Thoracic aorta (tissue), 2 donors: Measurements from ENCODE around the gene WASF3. TPM values are rescaled to one million over a fixed set of nuclear protein-coding genes. Genes with fewer than 3 reads are reported as not detected.
A peak's percentile ranks its signal among the peaks of the same experiment; 100 is the strongest.

Experiments used
- ATAC-seq: fragments of 150-250 bp; one replicate; pipeline ENCODE4 v1.8.0; 2017; ENCODE audit warnings: low read depth; ENCODE audit not compliant: insufficient number of reproducible peaks, low FRiP score
- DNase-seq: peaks from one replicate; pipeline ENCODE4 v3.0.0-alpha.2; 2020; ENCODE audit warnings: low spot score
- H3K27ac ChIP-seq, 2 donors: fragments of 200-600 bp; sonication (generic); 1 replicate in 1 of 2; 2 replicates in 1 of 2; pipeline ENCODE4 v1.5.1; 2016; ENCODE audit warnings: mild to moderate bottlenecking in 2 of 2, moderate library complexity in 2 of 2
- H3K27me3 ChIP-seq: fragments of 200-600 bp; sonication (generic); replicated peaks from 2 replicates; pipeline ENCODE4 v1.6.0; 2016; ENCODE audit warnings: mild to moderate bottlenecking; ENCODE audit not compliant: insufficient read depth
- H3K36me3 ChIP-seq: fragments of 200-600 bp; sonication (generic); one replicate; pipeline ENCODE4 v1.5.1; 2016
- H3K4me1 ChIP-seq, 2 donors: fragments of 200-600 bp; sonication (generic); 1 replicate in 1 of 2; 2 replicates in 1 of 2; pipeline versions ENCODE4 v1.5.1 to v1.6.0; 2016; ENCODE audit warnings: low read depth in 2 of 2, mild to moderate bottlenecking in 1 of 2; ENCODE audit not compliant: control insufficient read depth in 1 of 2
- H3K4me3 ChIP-seq: fragments of 200-600 bp; sonication (generic); 2 replicates; pipeline ENCODE4 v1.5.1; 2016; ENCODE audit warnings: mild to moderate bottlenecking
- H3K9me3 ChIP-seq: fragments of 200-600 bp; sonication (generic); 2 replicates; pipeline ENCODE4 v1.5.1; 2016
- CTCF ChIP-seq: fragments of 200-600 bp; sonication (generic); IDR thresholded peaks from one replicate; pipeline ENCODE4 v1.5.1; 2019; ENCODE audit warnings: antibody characterized with exemption
- total RNA-seq, 2 donors: library from RNA; depleted of rRNA; stranded (reverse); fragments of >200 nt; gene quantifications; one replicate each; pipeline versions ENCODE4 v1.1.0 to v1.2.3, GENCODE V29; 2016

WASF3 gene
- total RNA-seq, 2 donors from 2014 or later, result 16.4 to 20.0 TPM

- DNase-seq, result no peak
- Histone ChIP-seq H3K36me3 (no peaks in the 10 kb centered on the region), H3K4me1 (peaks cover 0 to 12% of the 10 kb centered on the region in 2 donors), H3K27me3 (no peaks in the 10 kb centered on the region), H3K9me3 (no peaks in the 10 kb centered on the region), H3K27ac (peak overlapping the region in 1 of 2 donors; percentile 44), H3K4me3 (peak overlapping the region; percentile 31)
- ATAC-seq, result no peak
- TF ChIP-seq CTCF, result no peak
Observed at GRCh38 chr13:26680123-26680450, 122.6 kb downstream of the WASF3 start.

GRCh38 chr13:26680572-26680971 lies 123.1 kb downstream of the WASF3 start:
- no peak for ATAC-seq

GRCh38 chr13:26681036-26681435 lies 123.6 kb downstream of the WASF3 start:
- peaks cover 0 to 12% of the 10 kb centered on the region in 2 donors for H3K4me1 ChIP-seq
- no peak overlapping the region for H3K4me3 ChIP-seq
- no peak for TF ChIP-seq CTCF
- H3K36me3 ChIP-seq, result no peaks in the 10 kb centered on the region
- H3K9me3 ChIP-seq, result no peaks in the 10 kb centered on the region
- ATAC-seq, result no peak
- H3K27me3 ChIP-seq, result no peaks in the 10 kb centered on the region
- H3K27ac ChIP-seq, result no peak overlapping the region
- DNase-seq, result no peak

More at GRCh38 chr13:26680572-26680971, 123.1 kb downstream of the WASF3 start:
- H3K27ac ChIP-seq, result peak overlapping the region in 1 of 2 donors; percentile 44
- TF ChIP-seq CTCF, result no peak
- peaks cover 0 to 12% of the 10 kb centered on the region in 2 donors for H3K4me1 ChIP-seq
- H3K4me3 ChIP-seq, result peak overlapping the region; percentile 31
- no peaks in the 10 kb centered on the region for H3K9me3 ChIP-seq
- DNase-seq, result no peak
- H3K36me3 ChIP-seq, result no peaks in the 10 kb centered on the region
- no peaks in the 10 kb centered on the region for H3K27me3 ChIP-seq

GRCh38 chr13:26682606-26683005 lies 125.1 kb downstream of the WASF3 start:
- TF ChIP-seq CTCF, result no peak
- Histone ChIP-seq H3K4me1 (peaks cover 0 to 12% of the 10 kb centered on the region in 2 donors), H3K36me3 (no peaks in the 10 kb centered on the region), H3K4me3 (no peak overlapping the region), H3K9me3 (no peaks in the 10 kb centered on the region), H3K27ac (no peak overlapping the region), H3K27me3 (no peaks in the 10 kb centered on the region)
- ATAC-seq (no peak), DNase-seq (no peak)

- Histone ChIP-seq H3K27me3 (no peaks in the 10 kb centered on the region), H3K27ac (no peak overlapping the region), H3K36me3 (no peaks in the 10 kb centered on the region), H3K4me1 (no peaks in the 10 kb centered on the region), H3K4me3 (no peak overlapping the region), H3K9me3 (peaks cover 6% of the 10 kb centered on the region)
- no peak for TF ChIP-seq CTCF
- DNase-seq (no peak), ATAC-seq (no peak)
Observed at GRCh38 chr13:26685606-26686005, 128.1 kb downstream of the WASF3 start.
